ENCODE results near the gene ULK4. TPM values are rescaled to one million over a fixed set of nuclear protein-coding genes. Genes with fewer than 3 reads are reported as not detected.

The ULK4 gene
- total RNA-seq, 2 donors from 2014 or later, result 28.7 to 38.4 TPM

DNA sequence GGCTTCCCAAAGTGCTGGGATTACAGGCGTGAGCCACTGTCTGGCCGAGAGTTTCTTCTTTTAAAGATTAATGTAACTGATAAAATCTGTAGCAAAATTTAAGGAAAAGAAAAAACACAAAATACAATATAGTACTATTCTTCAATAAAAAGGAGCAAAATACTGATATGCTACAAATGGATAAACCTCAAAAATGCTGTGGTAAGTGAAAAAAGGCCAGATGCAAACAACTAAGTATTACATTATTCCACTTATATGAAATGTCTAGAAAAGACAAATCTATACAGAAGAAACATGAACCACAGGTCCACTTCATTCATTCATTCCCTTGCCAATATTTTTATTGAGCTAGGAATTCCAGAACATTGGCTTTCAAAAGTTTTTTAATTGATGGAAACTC is 463.1 kb downstream of the ULK4 start:
- no peak for ATAC-seq (ENCODE audit: insufficient number of reproducible peaks, low FRiP score, low read depth)
- H3K36me3 ChIP-seq, result no peaks in the 10 kb centered on the region
- no peak overlapping the region for H3K27ac ChIP-seq
- H3K4me3 ChIP-seq, result no peak overlapping the region
- H3K4me1 ChIP-seq (ENCODE audit: control insufficient read depth in 1 of 2, low read depth in 2 of 2), result no peaks in the 10 kb centered on the region
- H3K27me3 ChIP-seq (replicated peaks; ENCODE audit: insufficient read depth), result no peaks in the 10 kb centered on the region
- no peak for DNase-seq (ENCODE audit: low spot score)
- TF ChIP-seq, protein P1, sequence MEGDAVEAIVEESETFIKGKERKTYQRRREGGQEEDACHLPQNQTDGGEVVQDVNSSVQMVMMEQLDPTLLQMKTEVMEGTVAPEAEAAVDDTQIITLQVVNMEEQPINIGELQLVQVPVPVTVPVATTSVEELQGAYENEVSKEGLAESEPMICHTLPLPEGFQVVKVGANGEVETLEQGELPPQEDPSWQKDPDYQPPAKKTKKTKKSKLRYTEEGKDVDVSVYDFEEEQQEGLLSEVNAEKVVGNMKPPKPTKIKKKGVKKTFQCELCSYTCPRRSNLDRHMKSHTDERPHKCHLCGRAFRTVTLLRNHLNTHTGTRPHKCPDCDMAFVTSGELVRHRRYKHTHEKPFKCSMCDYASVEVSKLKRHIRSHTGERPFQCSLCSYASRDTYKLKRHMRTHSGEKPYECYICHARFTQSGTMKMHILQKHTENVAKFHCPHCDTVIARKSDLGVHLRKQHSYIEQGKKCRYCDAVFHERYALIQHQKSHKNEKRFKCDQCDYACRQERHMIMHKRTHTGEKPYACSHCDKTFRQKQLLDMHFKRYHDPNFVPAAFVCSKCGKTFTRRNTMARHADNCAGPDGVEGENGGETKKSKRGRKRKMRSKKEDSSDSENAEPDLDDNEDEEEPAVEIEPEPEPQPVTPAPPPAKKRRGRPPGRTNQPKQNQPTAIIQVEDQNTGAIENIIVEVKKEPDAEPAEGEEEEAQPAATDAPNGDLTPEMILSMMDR (IDR thresholded peaks at IDR 0.05), result no peak
- H3K9me3 ChIP-seq, result no peaks in the 10 kb centered on the region

DNA sequence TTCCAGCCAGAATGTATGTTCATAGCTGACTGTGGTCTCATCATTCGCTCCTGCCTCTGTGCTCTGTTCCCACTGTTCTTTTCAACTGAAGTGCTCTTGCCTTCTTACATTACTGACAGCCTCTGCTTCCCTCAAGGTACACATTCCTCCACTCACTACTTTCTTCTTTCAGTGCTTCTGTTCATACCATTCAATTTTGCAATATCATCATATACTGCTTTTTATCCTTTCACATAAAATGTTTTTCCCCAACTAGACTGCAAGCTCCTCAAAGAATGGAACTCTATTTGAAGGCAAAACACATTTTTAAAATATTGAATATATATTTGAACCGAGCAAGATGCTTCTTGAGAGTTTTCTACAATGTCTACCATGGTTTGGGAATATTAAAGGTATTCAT is 471.5 kb downstream of the ULK4 start:
- Histone ChIP-seq H3K4me1 (ENCODE audit: control insufficient read depth in 1 of 2, low read depth in 2 of 2) (no peaks in the 10 kb centered on the region), H3K9me3 (no peaks in the 10 kb centered on the region), H3K27me3 (replicated peaks; ENCODE audit: insufficient read depth) (no peaks in the 10 kb centered on the region), H3K27ac (no peak overlapping the region), H3K4me3 (no peak overlapping the region), H3K36me3 (no peaks in the 10 kb centered on the region)
- DNase-seq (ENCODE audit: low spot score) (no peak), ATAC-seq (ENCODE audit: insufficient number of reproducible peaks, low FRiP score, low read depth) (no peak)
- TF ChIP-seq, protein P1 (IDR thresholded peaks at IDR 0.05), result no peak

DNA sequence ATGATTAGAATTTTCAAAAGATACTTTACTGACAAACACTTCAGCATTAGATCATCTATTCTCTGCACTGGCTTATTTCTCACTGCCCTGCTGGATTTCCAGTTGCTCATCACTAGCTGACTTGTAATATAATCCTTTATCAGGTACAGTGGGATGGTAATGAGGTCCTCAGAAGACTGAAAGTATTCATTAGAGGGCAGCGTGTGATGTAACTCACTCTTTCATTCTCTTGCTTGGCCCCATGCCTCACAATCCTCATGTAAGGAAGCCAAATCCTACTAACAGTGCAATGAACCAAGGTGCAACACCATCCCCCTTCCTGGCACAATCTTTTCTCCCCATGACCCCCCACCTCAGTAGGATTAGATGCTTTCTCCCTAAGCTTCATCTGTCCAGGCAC is 472.7 kb downstream of the ULK4 start:
- H3K36me3 ChIP-seq, result no peaks in the 10 kb centered on the region
- TF ChIP-seq, protein P1 (IDR thresholded peaks at IDR 0.05), result no peak
- ATAC-seq (ENCODE audit: insufficient number of reproducible peaks, low FRiP score, low read depth), result no peak
- no peaks in the 10 kb centered on the region for H3K9me3 ChIP-seq
- no peaks in the 10 kb centered on the region for H3K27me3 ChIP-seq (replicated peaks; ENCODE audit: insufficient read depth)
- H3K4me3 ChIP-seq, result no peak overlapping the region
- DNase-seq (ENCODE audit: low spot score), result no peak
- no peaks in the 10 kb centered on the region for H3K4me1 ChIP-seq (ENCODE audit: control insufficient read depth in 1 of 2, low read depth in 2 of 2)
- H3K27ac ChIP-seq, result no peak overlapping the region

DNA sequence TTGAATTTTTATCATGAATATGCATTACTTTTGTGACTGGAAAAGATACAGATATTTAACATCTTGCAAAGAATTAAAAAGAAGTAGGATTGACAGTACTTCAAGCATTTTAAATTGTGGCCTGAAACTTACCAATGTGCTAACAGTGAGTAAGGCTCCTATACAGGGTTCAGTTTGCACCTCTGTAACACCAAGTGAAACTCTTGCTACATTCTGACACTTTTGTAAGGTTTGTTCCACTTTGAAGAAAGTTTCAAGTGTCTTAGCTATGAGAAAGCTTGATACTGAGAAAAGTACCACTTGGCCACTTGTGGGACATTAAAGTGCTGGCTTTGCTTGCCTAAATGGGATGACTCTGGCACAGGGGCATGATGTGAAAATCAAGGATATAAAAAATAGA is 473.4 kb downstream of the ULK4 start:
- Histone ChIP-seq H3K27ac (no peak overlapping the region), H3K4me1 (ENCODE audit: control insufficient read depth in 1 of 2, low read depth in 2 of 2) (no peaks in the 10 kb centered on the region), H3K36me3 (no peaks in the 10 kb centered on the region), H3K27me3 (replicated peaks; ENCODE audit: insufficient read depth) (no peaks in the 10 kb centered on the region), H3K9me3 (no peaks in the 10 kb centered on the region), H3K4me3 (no peak overlapping the region)
- TF ChIP-seq, protein P1 (IDR thresholded peaks at IDR 0.05), result no peak
- DNase-seq (ENCODE audit: low spot score) (no peak), ATAC-seq (ENCODE audit: insufficient number of reproducible peaks, low FRiP score, low read depth) (no peak)

DNA sequence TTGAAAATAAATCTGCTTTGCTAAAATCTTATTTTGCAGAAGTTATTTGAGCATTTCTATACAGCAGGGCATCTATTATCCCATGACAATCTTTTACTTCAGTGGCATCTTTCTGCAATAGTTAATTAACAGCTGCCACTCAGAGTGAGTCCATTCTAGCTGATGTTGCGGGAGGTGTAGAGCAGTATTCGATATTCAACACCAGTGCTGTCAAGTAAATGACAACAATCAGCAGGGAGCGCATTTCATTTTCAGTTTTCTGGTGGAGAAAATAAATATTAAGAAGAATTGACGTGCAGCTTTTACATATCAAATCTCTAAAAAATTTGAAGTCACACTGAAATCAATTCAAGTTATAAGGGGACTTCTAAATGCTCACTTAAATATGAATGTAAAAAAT is 476.4 kb downstream of the ULK4 start:
- DNase-seq (ENCODE audit: low spot score) (no peak), ATAC-seq (ENCODE audit: insufficient number of reproducible peaks, low FRiP score, low read depth) (no peak)
- Histone ChIP-seq H3K4me1 (ENCODE audit: control insufficient read depth in 1 of 2, low read depth in 2 of 2) (no peaks in the 10 kb centered on the region), H3K27ac (no peak overlapping the region), H3K4me3 (no peak overlapping the region), H3K27me3 (replicated peaks; ENCODE audit: insufficient read depth) (no peaks in the 10 kb centered on the region), H3K9me3 (no peaks in the 10 kb centered on the region), H3K36me3 (no peaks in the 10 kb centered on the region)
- TF ChIP-seq, protein P1 (IDR thresholded peaks at IDR 0.05), result no peak
